Head of caudate nucleus (tissue), 42 donors: ENCODE measurements around the gene ABCC1.
A peak's percentile ranks its signal among the peaks of the same experiment; 100 is the strongest.

ENCODE experiments used
- DNase-seq, 42 donors: peaks; one replicate each; pipeline versions ENCODE4 v3.0.0 to v3.0.0-alpha.2; 2020 to 2021; ENCODE audit warnings: mixed read lengths in 7 of 42
- intact Hi-C: fragments of 100-400 bp; cut with DNase I; formaldehyde crosslinking; loops from one replicate; pipeline ENCODE4 v1.15.0; 2022

ABCC1 gene

GRCh38 chr16:16010194-16010593 lies 60.8 kb downstream of the ABCC1 start:
- intact Hi-C loops, result no loop called here
- no peak for DNase-seq

- intact Hi-C loops, result no loop called here
- no peak for DNase-seq
These were observed 62.7 kb downstream of the ABCC1 start for GRCh38 chr16:16012144-16012543.

- intact Hi-C loops, result no loop called here
These were observed 64.4 kb downstream of the ABCC1 start for GRCh38 chr16:16013812-16014211.

GRCh38 chr16:16014329-16015224 lies 65.2 kb downstream of the ABCC1 start:
- no peak for DNase-seq
- intact Hi-C loops, result no loop called here

More at GRCh38 chr16:16013812-16014211, 64.4 kb downstream of the ABCC1 start:
- DNase-seq, result no peak

GRCh38 chr16:16015849-16016248 lies 66.4 kb downstream of the ABCC1 start:
- intact Hi-C loops, result no loop called here
- DNase-seq, result no peak

- DNase-seq, result no peak
- intact Hi-C loops, result no loop called here
These were observed 67.1 kb downstream of the ABCC1 start for GRCh38 chr16:16016388-16016964.

GRCh38 chr16:16017812-16018211 lies 68.4 kb downstream of the ABCC1 start:
- intact Hi-C loops, result no loop called here

GRCh38 chr16:16018705-16019104 lies 69.3 kb downstream of the ABCC1 start:
- DNase-seq, result no peak
- intact Hi-C loops, result no loop called here

More at GRCh38 chr16:16017812-16018211, 68.4 kb downstream of the ABCC1 start:
- no peak for DNase-seq

GRCh38 chr16:16019488-16019887 lies 70.1 kb downstream of the ABCC1 start:
- intact Hi-C loops, result no loop called here
- no peak for DNase-seq

- intact Hi-C loops, result no loop called here
- no peak for DNase-seq
These were observed 70.9 kb downstream of the ABCC1 start for GRCh38 chr16:16020291-16020690.

- intact Hi-C loops, result no loop called here
- DNase-seq, result no peak
These were observed 71.6 kb downstream of the ABCC1 start for GRCh38 chr16:16021020-16021419.

- no peak for DNase-seq
- intact Hi-C loops, result no loop called here
These were observed 72.2 kb downstream of the ABCC1 start for GRCh38 chr16:16021646-16021987.

GRCh38 chr16:16021988-16022682 lies 72.7 kb downstream of the ABCC1 start:
- peak in 41 of 42 donors; percentile 9 to 88 (median 54) for DNase-seq
- intact Hi-C loops, result no loop called here

- intact Hi-C loops, result no loop called here
- no peak for DNase-seq
These were observed 73.3 kb downstream of the ABCC1 start for GRCh38 chr16:16022683-16023064.

- DNase-seq, result peak in 4 of 42 donors; percentile 9 to 54 (median 16)
These were observed 76.0 kb downstream of the ABCC1 start for GRCh38 chr16:16025214-16025968.

GRCh38 chr16:16027728-16028310 lies 78.4 kb downstream of the ABCC1 start:
- intact Hi-C loops, result no loop called here
- DNase-seq, result no peak

More at GRCh38 chr16:16025214-16025968, 76.0 kb downstream of the ABCC1 start:
- intact Hi-C loops, result no loop called here

GRCh38 chr16:16028311-16028999 lies 79.0 kb downstream of the ABCC1 start:
- intact Hi-C loops, result no loop called here
- no peak for DNase-seq

GRCh38 chr16:16029431-16030011 lies 80.1 kb downstream of the ABCC1 start:
- intact Hi-C loops, result no loop called here

More at GRCh38 chr16:16029431-16030011, 80.1 kb downstream of the ABCC1 start:
- DNase-seq, result no peak
